22Rv1 (cell line): Measurements from ENCODE around the gene ANXA6.

Source experiments
- H3K27ac ChIP-seq: fragments of 450-650 bp; 2 replicates; pipeline ENCODE4 v1.5.1; 2017
- CTCF ChIP-seq: fragments of 450-650 bp; IDR thresholded peaks from 2 replicates; pipeline ENCODE4 v1.5.1; 2017; ENCODE audit warnings: mild to moderate bottlenecking
- ZFX ChIP-seq: fragments of 450-650 bp; IDR thresholded peaks from 2 replicates; pipeline ENCODE4 v1.6.1; 2017; ENCODE audit warnings: antibody characterized with exemption, borderline replicate concordance

ANXA6 gene

GRCh38 chr5:151121095-151121494 lies 36.5 kb downstream of the ANXA6 start:
- no peak overlapping the region for H3K27ac ChIP-seq
- TF ChIP-seq CTCF = no peak
- no peak for TF ChIP-seq ZFX

GRCh38 chr5:151118913-151119575 lies 38.5 kb downstream of the ANXA6 start:
- TF ChIP-seq CTCF (no peak), ZFX (no peak)
- no peak overlapping the region for H3K27ac ChIP-seq

- TF ChIP-seq CTCF (peak; percentile 96), ZFX (no peak)
- H3K27ac ChIP-seq = no peak overlapping the region
These were observed 42.2 kb downstream of the ANXA6 start for GRCh38 chr5:151115272-151115905.

- no peak for TF ChIP-seq ZFX
- TF ChIP-seq CTCF = no peak
- H3K27ac ChIP-seq = no peak overlapping the region
These were observed 43.9 kb downstream of the ANXA6 start for GRCh38 chr5:151113651-151114050.

- no peak overlapping the region for H3K27ac ChIP-seq
- TF ChIP-seq CTCF (no peak), ZFX (no peak)
These were observed 46.6 kb downstream of the ANXA6 start for GRCh38 chr5:151110992-151111391.

- TF ChIP-seq ZFX (no peak), CTCF (no peak)
- no peak overlapping the region for H3K27ac ChIP-seq
These were observed 47.4 kb downstream of the ANXA6 start for GRCh38 chr5:151110122-151110681.

GRCh38 chr5:151108566-151108965 lies 49.0 kb downstream of the ANXA6 start:
- TF ChIP-seq ZFX (no peak), CTCF (no peak)
- no peak overlapping the region for H3K27ac ChIP-seq
